ENCODE results near the gene NOTCH2. TPM values are rescaled to one million over a fixed set of nuclear protein-coding genes. Genes with fewer than 3 reads are reported as not detected.

NOTCH2 gene
- total RNA-seq, 1 experiment from 2014 or later, result 61.5 TPM

DNA sequence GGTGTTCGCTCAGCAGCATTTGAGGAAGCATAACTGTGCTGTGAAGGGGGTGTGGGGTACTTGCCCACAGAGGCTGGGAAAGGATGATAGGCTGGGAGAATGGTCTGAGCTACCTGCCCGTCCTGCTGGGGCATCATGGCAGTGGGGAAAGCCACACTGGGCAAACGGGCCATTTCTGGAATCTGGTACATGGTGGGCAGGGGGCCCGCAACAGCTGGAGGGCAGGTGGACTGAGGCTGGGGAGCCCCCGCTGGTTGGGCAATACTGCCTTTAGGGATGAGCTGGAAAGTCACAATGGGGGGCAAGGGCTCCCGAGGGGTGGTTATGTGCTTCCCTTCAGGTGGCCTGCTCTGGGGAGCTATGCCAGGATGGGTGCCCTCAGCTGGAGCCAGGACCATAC lies 153.9 kb downstream of the NOTCH2 start:
- Histone ChIP-seq H3K9ac (ENCODE audit: low read length) (no peak overlapping the region), H3K4me1 (ENCODE audit: insufficient read depth, low read length) (no peaks in the 10 kb centered on the region), H3K79me2 (ENCODE audit: low read length) (no peaks in the 10 kb centered on the region), H3K27ac (ENCODE audit: low read length) (no peak overlapping the region), H3K9me3 (ENCODE audit: low read length) (no peaks in the 10 kb centered on the region), H3K27me3 (ENCODE audit: low read length) (no peaks in the 10 kb centered on the region), H4K20me1 (ENCODE audit: low read length) (no peaks in the 10 kb centered on the region), H3K4me2 (ENCODE audit: low read length) (no peak overlapping the region), H3F3A (ENCODE audit: low read length, unreplicated experiment) (no peaks in the 10 kb centered on the region), H3K4me3 (ENCODE audit: low read length) (no peak overlapping the region), H3K9me2 (replicated peaks; ENCODE audit: low read length) (no peaks in the 10 kb centered on the region), H2AFZ (ENCODE audit: low read length) (no peak overlapping the region), H3K36me3 (ENCODE audit: low read depth, low read length) (peaks cover 39% of the 10 kb centered on the region)
- no TSS peak for BruUV-seq (replicated peaks)
- ChIA-PET POLR2A (ENCODE audit: unreplicated experiment) (no interaction called here), CTCF (no interaction called here)
- TF ChIP-seq, protein P1, sequence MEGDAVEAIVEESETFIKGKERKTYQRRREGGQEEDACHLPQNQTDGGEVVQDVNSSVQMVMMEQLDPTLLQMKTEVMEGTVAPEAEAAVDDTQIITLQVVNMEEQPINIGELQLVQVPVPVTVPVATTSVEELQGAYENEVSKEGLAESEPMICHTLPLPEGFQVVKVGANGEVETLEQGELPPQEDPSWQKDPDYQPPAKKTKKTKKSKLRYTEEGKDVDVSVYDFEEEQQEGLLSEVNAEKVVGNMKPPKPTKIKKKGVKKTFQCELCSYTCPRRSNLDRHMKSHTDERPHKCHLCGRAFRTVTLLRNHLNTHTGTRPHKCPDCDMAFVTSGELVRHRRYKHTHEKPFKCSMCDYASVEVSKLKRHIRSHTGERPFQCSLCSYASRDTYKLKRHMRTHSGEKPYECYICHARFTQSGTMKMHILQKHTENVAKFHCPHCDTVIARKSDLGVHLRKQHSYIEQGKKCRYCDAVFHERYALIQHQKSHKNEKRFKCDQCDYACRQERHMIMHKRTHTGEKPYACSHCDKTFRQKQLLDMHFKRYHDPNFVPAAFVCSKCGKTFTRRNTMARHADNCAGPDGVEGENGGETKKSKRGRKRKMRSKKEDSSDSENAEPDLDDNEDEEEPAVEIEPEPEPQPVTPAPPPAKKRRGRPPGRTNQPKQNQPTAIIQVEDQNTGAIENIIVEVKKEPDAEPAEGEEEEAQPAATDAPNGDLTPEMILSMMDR (conservative IDR thresholded peaks at IDR 0.05; ENCODE audit: low read depth, low read length), result no peak
- TF ChIP-seq EZH2 (IDR thresholded peaks at IDR 0.05; ENCODE audit: low read length, unreplicated experiment), result no peak
- intact Hi-C loops (cut with micrococcal nuclease), result no loop called here
- ATAC-seq (no peak), DNase-seq (no peak)

DNA sequence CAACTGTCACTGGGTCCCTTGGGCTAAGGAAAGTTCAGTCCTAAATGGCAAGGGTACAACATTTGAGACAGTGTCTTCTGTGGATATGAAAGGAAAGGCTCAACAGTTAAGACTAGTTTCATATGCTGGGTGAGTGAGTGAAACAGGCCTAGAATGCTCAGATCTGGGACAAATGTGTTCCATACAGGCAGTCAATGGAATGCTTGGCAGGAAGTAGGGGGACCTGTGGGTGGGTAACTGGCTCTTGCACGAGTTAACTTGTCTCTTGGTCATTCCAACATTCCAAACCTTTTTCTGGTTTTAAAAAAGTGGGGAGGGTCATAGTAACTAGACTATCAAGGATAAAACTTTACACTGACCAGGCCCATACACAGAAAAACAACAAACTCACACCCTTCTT lies 155.4 kb downstream of the NOTCH2 start:
- intact Hi-C loops (cut with micrococcal nuclease), result no loop called here
- ChIA-PET CTCF (no interaction called here), POLR2A (ENCODE audit: unreplicated experiment) (no interaction called here)
- Histone ChIP-seq H3K4me1 (ENCODE audit: insufficient read depth, low read length) (no peaks in the 10 kb centered on the region), H2AFZ (ENCODE audit: low read length) (no peak overlapping the region), H3K27me3 (ENCODE audit: low read length) (no peaks in the 10 kb centered on the region), H3K9ac (ENCODE audit: low read length) (no peak overlapping the region), H3K27ac (ENCODE audit: low read length) (no peak overlapping the region), H3K36me3 (ENCODE audit: low read depth, low read length) (peaks cover 34% of the 10 kb centered on the region), H3F3A (ENCODE audit: low read length, unreplicated experiment) (no peaks in the 10 kb centered on the region), H4K20me1 (ENCODE audit: low read length) (no peaks in the 10 kb centered on the region), H3K4me3 (ENCODE audit: low read length) (no peak overlapping the region), H3K9me2 (replicated peaks; ENCODE audit: low read length) (no peaks in the 10 kb centered on the region), H3K4me2 (ENCODE audit: low read length) (no peak overlapping the region), H3K79me2 (ENCODE audit: low read length) (no peaks in the 10 kb centered on the region), H3K9me3 (ENCODE audit: low read length) (no peaks in the 10 kb centered on the region)
- no TSS peak for BruUV-seq (replicated peaks)
- TF ChIP-seq, protein P1 (conservative IDR thresholded peaks at IDR 0.05; ENCODE audit: low read depth, low read length), result no peak
- TF ChIP-seq EZH2 (IDR thresholded peaks at IDR 0.05; ENCODE audit: low read length, unreplicated experiment), result no peak
- no peak for TF ChIP-seq EZH2phosphoT487 (IDR thresholded peaks at IDR 0.05; ENCODE audit: borderline replicate concordance, low read length)
- DNase-seq, result no peak
- ATAC-seq, result no peak

DNA sequence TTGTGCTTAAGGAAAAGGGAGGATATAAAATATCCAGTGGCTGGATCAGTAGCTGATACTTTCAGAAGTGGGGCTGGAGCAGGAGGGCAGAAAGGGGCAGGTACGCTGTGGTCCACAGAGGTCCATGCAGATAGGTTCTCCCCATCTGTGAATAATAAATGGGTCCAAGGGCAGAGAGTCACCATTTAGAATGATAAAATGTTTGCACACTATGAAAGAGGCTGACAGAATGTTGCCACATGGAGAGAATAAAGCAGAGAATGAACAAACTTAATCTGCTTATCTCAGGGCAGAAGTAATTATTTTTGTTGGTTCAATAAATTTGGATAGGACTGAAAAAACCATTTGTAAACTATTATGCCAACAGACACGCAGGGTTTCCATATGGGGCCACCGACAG lies 156.5 kb downstream of the NOTCH2 start:
- intact Hi-C loops (cut with micrococcal nuclease), result no loop called here
- Histone ChIP-seq H3F3A (ENCODE audit: low read length, unreplicated experiment) (no peaks in the 10 kb centered on the region), H3K9me2 (replicated peaks; ENCODE audit: low read length) (no peaks in the 10 kb centered on the region), H3K9ac (ENCODE audit: low read length) (no peak overlapping the region), H3K36me3 (ENCODE audit: low read depth, low read length) (peaks cover 28% of the 10 kb centered on the region), H3K27me3 (ENCODE audit: low read length) (no peaks in the 10 kb centered on the region), H3K4me3 (ENCODE audit: low read length) (no peak overlapping the region), H3K27ac (ENCODE audit: low read length) (no peak overlapping the region), H4K20me1 (ENCODE audit: low read length) (no peaks in the 10 kb centered on the region), H3K4me2 (ENCODE audit: low read length) (no peak overlapping the region), H3K9me3 (ENCODE audit: low read length) (no peaks in the 10 kb centered on the region), H3K4me1 (ENCODE audit: insufficient read depth, low read length) (no peaks in the 10 kb centered on the region), H2AFZ (ENCODE audit: low read length) (no peak overlapping the region), H3K79me2 (ENCODE audit: low read length) (no peaks in the 10 kb centered on the region)
- ChIA-PET CTCF (no interaction called here), POLR2A (ENCODE audit: unreplicated experiment) (no interaction called here)
- DNase-seq, result no peak
- no peak for ATAC-seq
- BruUV-seq (replicated peaks), result no TSS peak
- TF ChIP-seq, protein P1 (conservative IDR thresholded peaks at IDR 0.05; ENCODE audit: low read depth, low read length), result no peak
- TF ChIP-seq EZH2phosphoT487 (IDR thresholded peaks at IDR 0.05; ENCODE audit: borderline replicate concordance, low read length), result no peak
- no peak for TF ChIP-seq EZH2 (IDR thresholded peaks at IDR 0.05; ENCODE audit: low read length, unreplicated experiment)

All from PC-3 (cell line).